Activated CD4-positive, alpha-beta T cell treated with anti-CD3 and anti-CD28 coated beads for 1 hour (primary cell): Measurements from ENCODE around the gene AP1G2.
"Not testable (repeated sequence)": the region's sequence is repeated elsewhere in the genome, so short reads cannot be mapped to it uniquely, and the experiment has no call there.

Source experiments
- DNase-seq: peaks from one replicate; pipeline ENCODE4 v3.0.0-alpha.2; 2020

The AP1G2 gene, protein sequence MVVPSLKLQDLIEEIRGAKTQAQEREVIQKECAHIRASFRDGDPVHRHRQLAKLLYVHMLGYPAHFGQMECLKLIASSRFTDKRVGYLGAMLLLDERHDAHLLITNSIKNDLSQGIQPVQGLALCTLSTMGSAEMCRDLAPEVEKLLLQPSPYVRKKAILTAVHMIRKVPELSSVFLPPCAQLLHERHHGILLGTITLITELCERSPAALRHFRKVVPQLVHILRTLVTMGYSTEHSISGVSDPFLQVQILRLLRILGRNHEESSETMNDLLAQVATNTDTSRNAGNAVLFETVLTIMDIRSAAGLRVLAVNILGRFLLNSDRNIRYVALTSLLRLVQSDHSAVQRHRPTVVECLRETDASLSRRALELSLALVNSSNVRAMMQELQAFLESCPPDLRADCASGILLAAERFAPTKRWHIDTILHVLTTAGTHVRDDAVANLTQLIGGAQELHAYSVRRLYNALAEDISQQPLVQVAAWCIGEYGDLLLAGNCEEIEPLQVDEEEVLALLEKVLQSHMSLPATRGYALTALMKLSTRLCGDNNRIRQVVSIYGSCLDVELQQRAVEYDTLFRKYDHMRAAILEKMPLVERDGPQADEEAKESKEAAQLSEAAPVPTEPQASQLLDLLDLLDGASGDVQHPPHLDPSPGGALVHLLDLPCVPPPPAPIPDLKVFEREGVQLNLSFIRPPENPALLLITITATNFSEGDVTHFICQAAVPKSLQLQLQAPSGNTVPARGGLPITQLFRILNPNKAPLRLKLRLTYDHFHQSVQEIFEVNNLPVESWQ

DNA sequence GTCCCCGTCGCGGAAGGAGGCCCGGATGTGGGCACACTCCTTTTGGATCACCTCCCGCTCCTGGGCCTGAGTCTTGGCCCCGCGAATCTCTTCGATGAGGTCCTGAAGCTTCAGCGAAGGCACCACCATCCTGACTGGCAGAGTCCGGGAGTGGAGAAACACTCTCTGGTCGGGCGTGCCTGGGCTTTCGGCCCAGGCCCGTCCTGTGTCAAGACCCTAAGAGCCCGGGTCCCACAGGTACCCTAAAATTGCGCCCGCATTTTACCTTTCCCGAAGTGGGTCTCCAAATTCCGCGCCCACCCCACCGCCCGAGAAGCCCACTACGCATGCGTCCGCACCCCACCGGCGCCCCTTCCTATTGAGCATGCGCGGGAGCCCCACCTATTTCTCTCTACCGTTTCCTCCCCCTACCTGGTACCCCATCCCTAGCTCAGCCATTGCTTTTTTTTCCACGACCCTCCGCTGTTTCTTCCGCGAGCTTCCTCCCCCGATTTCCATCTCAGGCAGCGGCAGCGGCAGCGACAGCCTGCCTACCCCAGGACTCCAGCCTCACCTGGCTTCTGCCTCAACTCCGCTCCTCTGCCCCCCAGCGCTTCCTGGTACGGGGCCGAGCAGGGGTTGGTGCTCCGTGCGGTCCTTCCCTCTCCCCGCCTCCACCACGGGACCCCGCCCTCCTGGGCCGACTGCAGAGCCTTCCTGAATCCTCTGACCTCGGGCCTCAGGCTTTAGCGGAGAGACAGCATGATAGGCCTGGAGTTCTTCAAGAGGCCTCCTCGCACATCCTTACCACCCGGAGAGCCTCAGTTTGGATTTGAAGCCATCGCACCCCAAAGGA, at the start of gene AP1G2:
Gene AP1G2, minus strand, starts transcription at position 606 of the 835 bp plus-strand sequence. Its CDS starts 477 bp downstream, at position 129.
- peak; percentile 71 for DNase-seq

DNA sequence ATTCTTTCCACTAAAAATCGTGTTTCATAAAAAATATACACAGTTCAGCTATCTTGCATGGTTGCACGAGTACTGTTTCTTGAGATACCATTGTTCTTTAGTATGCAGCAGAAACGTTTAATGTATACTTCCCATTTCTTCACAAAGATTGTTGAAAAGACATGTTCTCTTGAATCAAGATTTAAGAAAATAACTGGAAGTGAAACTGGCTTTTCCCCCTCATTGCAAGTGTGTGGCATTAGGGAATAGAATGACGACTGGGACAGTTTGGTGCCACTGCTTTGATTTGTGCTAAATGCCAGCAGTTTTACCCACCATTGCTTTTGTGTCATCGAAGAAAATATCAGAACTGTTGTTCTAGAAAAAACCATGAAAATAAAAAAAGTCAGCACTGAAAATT, 48.3 kb upstream of the AP1G2 start:
- DNase-seq, result no peak

DNA sequence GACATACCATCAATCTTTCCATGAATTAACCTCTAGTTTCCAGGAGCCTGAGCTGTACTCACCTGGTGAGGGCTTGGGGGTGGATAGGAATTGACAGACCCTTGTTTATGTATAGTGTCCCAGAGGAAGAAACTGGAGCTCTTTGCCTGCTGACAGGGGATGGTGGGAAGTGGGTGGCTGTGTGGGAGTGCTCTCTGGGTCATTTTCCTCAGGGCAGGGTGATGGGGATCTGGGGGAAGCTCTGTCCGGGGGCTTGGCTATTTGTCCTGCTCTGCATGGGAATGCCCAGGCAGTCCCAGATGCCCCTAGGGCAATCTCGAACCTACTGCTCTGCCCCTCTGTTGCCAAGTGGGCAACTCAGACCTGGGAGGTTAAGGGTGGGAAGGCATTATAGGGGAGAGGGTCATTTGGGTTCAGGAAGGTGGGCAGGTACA, 46.8 kb upstream of the AP1G2 start:
- no peak for DNase-seq

DNA sequence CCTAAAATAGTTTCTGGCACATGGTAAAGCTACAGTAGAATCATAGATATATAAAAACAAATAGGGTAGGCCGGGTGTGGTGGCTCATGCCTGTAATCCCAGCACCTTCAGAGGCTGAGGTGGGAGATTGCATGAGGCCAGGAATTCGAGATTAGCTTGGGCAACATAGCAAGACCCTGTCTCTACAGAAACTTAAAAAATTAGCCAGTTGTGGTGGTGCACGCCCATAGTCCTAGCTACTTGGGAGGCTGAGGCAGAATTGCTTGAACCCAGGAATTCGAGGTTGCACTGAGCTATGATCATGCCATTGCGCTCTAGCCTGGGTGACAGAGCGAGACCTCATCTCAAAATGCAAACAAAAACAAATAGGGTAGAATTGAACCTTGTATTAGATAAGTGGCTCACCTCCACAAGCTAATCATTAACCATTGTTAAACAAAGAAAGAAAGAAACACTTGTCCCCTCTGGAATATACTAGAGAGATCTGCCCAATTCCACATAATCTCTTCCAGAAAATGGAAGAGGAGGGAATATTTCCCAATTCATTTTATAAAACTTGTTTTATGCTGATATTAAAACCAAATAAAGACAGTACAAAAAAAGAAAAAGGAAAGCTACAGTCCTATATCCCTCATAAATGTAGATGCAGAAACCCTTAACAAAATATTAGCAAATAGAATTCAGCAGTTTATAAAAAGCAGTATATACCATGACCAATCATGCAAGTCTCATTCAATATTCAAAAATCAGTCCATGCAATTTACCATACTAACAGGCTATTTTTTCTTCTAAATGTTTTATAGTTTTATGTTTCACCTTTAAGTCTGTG, 45.9 kb upstream of the AP1G2 start:
- no peak for DNase-seq

DNA sequence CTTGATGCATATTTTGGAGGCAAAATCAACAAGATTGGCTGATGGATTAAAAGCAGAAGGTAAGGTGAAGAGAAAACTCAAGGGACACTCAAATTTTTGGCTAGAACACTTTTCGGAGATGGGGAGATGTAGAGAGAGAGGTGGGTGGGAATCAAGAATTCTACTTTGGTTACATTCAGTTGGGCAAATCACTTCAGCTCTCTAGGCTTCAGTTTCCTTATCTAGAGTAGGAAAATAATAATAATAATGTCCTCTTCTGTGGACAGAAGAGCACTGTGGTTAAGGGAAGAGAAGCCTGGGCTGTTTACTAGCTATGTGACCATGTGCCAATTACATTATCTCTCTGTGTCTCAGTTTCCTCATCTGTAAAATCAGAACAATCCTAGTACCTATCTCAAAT, 45.2 kb upstream of the AP1G2 start:
- DNase-seq, result no peak

DNA sequence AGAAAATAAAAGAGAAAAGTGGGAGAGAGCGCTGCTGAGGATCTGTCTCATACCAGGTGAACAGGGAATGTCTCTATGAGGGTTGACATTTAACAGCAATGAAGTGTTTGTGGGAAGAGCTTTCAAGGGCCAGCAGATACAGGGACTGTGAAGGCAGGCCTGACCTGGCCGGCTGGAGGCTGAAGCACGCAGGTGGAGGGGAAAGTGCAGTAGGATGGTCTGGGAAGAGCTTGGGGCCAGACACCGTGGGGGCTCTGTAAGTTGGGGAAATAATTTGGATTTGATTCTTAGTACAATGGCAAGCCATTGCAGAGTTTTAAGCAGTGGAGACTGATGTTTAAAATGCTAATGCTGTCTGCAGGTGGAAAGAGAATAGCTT, 44.8 kb upstream of the AP1G2 start:
- no peak for DNase-seq

DNA sequence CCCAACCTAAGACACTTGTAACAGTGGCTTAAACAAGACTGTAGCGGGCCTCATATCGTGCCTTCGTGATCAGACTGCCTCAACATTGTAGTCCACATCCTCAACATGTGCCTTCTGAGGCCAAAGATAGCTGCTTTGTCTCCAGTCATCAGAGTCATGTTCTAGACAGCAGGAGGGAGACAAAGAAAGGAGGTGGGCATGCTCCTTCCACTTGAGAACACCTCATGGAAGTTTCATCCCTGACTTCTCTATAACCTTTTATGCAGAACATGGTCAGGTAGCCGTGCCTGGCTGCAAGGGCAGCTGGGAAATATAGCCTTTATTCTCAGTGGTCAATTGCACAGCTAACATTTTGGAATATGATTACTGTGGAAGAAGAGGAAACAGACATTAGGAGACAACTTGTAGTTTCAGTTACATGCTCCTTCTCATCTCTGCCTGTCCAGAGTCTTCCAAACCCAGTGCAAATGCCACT, 43.3 kb upstream of the AP1G2 start:
- no peak for DNase-seq

DNA sequence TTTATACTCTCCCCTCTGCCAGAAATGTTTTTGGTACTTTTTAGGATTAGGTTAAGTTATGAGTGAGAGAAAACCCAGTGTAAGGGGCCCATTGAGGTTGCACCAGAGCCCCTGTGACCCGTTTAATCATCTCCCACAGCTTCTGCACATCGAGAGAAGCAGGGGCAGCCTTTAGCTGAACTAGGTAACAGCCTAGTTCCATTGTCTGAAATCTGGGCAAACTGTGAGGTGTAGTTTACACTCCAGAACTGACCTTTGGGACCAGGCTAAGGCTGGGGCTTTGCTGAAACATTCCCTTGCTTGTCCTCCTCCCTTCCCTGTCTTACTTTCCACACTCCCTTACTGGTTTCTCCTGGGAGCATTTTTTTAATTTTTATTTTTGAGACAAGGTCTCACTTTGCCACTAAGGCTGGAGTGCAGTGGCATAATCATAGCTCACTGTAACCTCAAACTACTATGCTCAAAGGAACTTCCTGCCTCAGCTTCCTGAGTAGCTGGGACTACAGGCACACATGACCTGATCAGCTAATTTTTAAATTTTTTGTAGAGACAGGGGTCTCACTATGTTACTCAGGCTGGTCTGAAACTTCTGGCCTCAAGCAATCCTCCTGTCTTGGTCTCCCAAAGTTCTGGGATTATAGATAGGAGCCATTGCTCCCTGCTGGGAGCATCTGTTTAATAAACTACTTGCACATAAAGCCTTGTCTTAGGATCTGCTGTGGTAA, 42.7 kb upstream of the AP1G2 start:
- no peak for DNase-seq

DNA sequence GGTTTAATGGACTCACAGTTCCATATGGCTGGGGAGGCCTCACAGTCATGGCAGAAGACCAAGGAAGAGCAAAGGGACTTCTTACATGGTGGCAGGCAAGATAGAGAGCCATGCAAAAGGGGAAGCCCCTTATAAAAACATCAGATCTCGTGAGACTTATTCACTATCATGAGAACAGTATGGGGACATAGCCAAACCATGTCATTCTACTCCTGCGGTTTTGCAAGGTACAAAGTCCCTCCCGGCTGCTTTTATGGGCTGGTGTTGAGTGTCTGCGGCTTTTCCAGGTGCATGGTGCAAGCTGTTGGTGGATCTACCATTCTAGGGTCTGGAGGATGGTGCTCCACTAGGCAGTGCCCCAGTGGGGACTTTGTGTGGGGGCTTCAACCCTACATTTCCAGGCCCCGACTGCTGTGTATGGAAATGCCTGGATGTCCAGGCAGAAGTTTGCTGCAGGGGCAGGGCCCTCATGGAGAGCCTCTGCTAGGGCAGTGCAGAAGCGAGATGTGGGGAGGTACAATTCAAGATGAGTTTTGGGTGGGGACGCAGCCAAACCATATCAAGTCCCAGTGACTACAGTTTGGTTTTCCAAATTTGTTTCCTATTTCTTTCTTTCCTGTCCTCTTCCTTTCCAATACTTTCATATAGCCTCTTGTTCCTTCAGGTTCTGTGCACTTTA, 42.0 kb upstream of the AP1G2 start:
- DNase-seq, result not testable (repeated sequence)

DNA sequence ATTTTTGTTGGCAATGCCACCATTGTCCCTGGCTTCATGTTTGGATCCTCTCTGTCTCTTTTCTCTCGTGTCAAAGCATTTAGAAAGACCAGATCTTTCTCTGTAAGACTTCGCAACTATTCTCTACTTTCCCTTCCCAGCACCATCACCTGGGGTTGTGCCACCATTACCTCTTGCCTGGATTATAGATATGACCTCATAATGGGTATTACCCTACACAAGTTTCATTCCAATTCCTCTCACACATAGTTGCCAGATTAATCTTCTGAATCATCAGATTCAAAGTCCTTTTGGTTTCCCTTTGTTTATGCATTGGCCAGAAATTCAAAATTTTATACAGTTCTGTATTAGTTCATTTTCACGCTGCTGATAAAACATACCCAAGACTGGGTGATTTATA, 41.4 kb upstream of the AP1G2 start:
- no peak for DNase-seq

DNA sequence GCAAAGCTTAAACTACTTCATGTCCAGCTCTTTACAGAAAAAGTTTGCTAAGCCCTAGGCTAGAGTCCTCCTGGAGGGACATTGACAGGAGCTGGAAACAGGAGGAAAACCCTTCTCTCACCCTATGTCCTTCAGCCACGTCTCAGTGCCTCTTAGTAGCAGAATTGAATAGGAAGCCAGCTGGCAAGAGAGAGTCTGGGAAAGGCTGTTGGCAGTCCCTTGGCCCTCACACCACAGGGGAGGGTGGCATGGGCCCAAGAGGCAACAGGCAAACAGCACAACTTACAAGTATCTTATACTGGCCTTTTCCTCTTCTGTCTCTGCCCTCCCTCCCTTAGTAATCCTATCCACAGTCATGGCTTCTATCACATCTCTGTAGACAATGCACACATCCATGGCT, 40.9 kb upstream of the AP1G2 start:
- DNase-seq, result no peak

DNA sequence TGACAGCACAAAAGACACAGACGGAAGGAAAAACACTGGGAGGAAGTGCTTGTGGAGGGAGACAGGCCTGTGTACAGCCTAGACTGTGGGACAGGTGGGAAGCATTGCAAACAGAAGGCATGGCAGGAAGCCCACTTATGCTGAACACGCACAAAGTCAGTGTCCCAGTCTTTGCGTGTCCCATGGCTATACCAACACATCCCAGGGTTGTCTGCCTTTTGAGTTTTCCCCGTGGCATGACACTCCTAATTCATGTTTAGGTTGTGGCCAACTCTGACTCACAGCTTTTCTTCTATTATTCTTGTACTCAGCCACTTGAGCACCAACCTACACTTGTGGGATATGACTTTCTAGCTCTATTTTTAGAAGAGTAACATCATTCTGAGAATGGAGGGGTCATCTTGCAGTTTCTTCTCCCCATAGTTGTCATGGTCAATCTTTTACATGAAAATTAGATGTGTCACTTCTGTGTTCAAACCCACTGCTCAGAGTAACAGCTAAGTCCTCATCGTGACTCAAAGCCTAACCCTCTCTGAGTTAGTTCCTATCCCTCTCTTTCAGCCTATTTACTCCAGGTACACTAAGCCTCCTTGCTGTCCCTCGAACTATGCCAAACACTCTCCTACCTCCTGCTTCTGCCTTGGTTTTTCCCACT, 38.5 kb upstream of the AP1G2 start:
- no peak for DNase-seq

DNA sequence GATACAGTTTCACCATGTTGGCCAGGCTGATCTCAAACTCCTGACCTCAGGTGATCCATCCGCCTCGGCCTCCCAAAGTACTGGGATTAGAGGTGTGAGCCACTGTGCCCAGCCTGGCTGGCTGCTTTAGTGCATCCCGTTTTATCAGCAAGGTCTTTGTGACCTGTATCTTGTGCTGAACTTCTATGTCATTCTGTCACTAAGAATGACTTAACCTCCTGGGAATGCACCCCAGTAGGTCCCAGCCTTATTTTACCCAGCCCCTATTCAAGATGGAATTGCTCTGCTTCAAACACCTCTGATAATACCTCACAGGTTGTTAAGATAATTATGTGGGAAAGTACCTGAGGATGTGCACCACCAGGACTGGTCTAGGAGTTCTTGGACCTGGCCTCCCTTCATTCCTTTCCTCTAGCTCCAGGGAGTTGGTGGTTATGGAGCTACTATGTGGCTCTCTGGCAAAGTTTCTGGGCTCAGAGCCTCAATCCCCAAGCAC, 37.1 kb upstream of the AP1G2 start:
- no peak for DNase-seq

DNA sequence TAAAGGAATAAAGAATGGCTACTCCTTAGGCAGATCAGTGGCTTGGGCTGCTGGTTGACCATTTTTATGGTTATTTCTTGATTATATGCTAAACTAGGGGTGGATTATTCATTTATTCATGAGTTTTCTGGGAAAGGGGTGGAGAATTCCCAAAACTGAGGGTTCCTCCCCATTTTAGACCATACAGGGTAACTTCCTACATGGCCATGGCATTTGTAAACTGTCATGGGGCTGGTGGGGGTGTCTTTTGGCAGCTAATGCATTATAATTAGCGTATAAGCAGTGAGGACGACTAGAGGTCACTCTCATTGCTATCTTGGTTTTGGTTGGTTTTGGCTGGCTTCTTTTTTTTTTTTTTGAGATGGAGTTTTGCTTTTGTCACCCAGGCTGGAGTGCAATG, 36.6 kb upstream of the AP1G2 start:
- DNase-seq, result no peak

DNA sequence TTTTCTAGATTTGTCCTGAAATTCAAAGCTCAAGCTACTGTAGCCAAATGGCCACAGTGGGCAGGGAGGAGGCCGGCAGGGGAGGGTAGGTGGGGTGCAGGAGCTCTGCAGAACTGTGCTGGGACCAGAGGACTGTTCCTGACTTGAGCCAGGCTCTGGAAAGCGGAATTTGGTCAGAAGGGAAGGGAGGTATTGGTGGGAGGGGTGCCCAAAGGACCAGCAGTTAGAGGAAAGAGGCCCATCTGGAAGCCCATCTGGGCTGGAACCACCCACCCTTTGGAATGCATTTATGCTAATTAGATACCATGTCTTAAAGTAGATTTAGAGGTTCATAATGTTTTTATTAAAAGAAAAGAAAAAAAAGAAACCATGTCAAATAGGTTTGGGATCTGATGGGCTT, 35.5 kb upstream of the AP1G2 start:
- no peak for DNase-seq

DNA sequence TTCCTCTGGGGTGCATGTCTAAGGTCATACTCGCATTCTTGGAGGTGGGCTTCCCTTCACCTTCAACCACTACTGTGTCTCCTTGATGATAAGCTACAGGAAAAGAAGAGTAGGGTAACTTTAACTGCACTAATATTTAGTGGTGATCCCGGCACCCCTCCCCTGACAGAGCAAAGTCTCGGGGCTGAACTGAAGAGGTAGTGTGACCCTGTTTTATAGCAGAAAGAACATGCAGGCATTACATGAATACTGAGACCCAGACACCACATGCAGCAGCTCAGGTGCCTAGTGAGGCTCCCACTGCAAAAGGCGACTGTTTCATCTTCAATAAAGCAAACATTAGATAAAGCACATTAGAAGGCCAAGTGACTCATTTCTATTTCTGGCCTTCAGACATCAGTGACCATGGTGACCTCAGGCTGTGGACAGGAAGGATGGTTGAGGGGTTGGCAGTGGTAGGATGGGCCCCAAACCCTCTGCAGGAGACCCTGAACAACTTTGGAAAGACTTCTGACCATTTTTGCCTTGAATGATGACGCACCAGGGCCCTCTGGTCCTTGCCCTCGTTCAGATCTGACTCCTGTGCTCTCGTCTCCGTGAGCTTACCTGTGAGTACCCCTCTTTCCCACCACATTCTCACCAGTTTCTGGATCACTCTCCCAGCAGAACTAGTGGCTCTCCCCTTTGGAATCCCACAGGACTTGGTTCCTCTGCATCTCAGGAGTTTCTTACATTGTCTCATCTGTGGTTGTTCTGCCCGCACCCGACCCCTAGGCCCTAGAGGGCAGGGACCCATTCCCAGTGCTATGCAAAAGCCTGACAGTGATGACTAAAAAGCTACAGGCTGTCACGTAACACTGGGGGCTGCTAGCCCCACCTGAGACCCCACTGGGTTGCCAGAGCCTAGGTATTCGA, 34.8 kb upstream of the AP1G2 start:
- no peak for DNase-seq

DNA sequence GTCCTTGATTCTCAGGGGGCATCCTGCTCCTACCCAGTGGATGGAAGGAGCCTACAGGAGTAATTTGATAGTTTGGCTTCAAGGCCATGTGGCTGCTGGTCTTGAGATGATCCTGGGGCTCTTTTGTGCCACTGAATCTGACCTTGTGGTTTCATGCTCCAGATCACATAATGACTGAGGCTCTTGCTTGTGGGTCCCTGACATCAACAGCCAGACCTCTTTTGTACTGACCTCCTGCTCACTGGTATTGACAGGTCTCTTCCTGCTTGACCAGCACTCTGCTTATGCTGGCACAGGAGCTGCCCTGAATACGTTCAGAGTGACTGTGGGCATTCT, 34.2 kb upstream of the AP1G2 start:
- no peak for DNase-seq

DNA sequence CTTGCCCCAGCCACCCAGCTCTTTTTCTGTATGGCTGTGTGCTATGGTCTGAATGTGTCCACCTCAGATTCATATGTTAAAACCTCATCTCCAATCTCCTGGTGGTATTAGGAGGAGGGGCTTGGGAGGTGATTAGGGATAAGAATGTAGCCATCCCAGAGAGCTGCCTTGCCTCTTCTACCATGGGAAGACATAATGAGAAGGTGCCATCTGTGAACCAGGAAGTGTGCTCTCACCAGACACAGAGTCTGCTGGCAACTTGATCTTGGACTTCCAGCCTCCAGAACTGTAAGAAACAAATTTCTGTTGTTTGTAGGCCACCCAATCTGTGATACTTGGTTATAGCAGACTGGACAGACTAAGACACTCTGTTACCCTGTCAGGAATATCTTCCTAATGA, 33.8 kb upstream of the AP1G2 start:
- DNase-seq, result no peak

DNA sequence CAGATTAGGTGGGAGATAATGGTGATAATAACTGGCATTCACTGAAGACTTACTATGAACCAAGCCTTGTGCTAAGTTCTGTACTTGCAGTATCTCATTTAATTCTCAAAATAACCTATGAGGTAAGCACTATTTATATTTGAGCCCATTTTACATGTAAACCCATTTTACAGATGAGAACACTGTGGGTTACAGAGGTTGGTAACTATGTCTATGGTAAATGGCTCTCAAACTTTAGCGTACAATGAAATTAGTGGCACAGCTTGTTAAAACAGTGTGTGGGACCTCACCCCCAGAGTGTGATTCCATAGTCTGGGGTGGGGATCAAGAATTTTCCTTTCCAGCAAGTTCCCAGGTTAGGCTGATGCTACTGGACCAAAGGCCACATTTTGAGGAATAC, 33.2 kb upstream of the AP1G2 start:
- no peak for DNase-seq
